HCEC 1CT (cell line): ENCODE data around the gene SERPINA10.
"Not testable (repeated sequence)": the region's sequence is repeated elsewhere in the genome, so short reads cannot be mapped to it uniquely, and the experiment has no call there.

ENCODE experiments used
- DNase-seq: peaks from one replicate; pipeline ENCODE4 v3.0.0-alpha.2; 2017

SERPINA10 gene

GRCh38 chr14:94312481-94313246 is 19.6 kb upstream of the SERPINA10 start:
- no peak for DNase-seq

GRCh38 chr14:94310248-94310647 is 17.2 kb upstream of the SERPINA10 start:
- no peak for DNase-seq

GRCh38 chr14:94309721-94310120 is 16.7 kb upstream of the SERPINA10 start:
- no peak for DNase-seq

- DNase-seq: no peak
These were observed 14.4 kb upstream of the SERPINA10 start for GRCh38 chr14:94307410-94307992.

GRCh38 chr14:94306047-94306978 is 13.2 kb upstream of the SERPINA10 start:
- DNase-seq: no peak

- no peak for DNase-seq
These were observed 12.6 kb upstream of the SERPINA10 start for GRCh38 chr14:94305620-94306019.

- DNase-seq: no peak
These were observed 11.2 kb upstream of the SERPINA10 start for GRCh38 chr14:94304243-94304642.

GRCh38 chr14:94303111-94303510 is 10.0 kb upstream of the SERPINA10 start:
- DNase-seq: no peak

GRCh38 chr14:94298130-94298529 is 5.1 kb upstream of the SERPINA10 start:
- DNase-seq: no peak

GRCh38 chr14:94296181-94296545 is 3.1 kb upstream of the SERPINA10 start:
- not testable (repeated sequence) for DNase-seq

GRCh38 chr14:94295360-94296180 is 2.5 kb upstream of the SERPINA10 start:
- no peak for DNase-seq

- DNase-seq: no peak
These were observed 483 bp upstream of the SERPINA10 start for GRCh38 chr14:94293578-94293924.

GRCh38 chr14:94292526-94292871 is 569 bp downstream of the SERPINA10 start:
- no peak for DNase-seq

- DNase-seq: no peak
These were observed 1.1 kb downstream of the SERPINA10 start for GRCh38 chr14:94291906-94292525.

- no peak for DNase-seq
These were observed 1.7 kb downstream of the SERPINA10 start for GRCh38 chr14:94291159-94291905.

- DNase-seq: no peak
These were observed 2.9 kb downstream of the SERPINA10 start for GRCh38 chr14:94290197-94290596.

- DNase-seq: no peak
These were observed 4.2 kb downstream of the SERPINA10 start for GRCh38 chr14:94288610-94289465.

- DNase-seq: no peak
These were observed 7.9 kb downstream of the SERPINA10 start for GRCh38 chr14:94285158-94285557.

GRCh38 chr14:94284221-94284620 is 8.8 kb downstream of the SERPINA10 start:
- DNase-seq: no peak

- no peak for DNase-seq
These were observed 9.9 kb downstream of the SERPINA10 start for GRCh38 chr14:94282991-94283723.
